GM19099 (cell line): ENCODE measurements around the gene SYNGR2.

ENCODE experiments used
- POLR2A ChIP-seq: IDR thresholded peaks from 3 replicates; pipeline ENCODE4 v1.6.1; 2011; ENCODE audit warnings: low read depth; ENCODE audit not compliant: insufficient read length; ENCODE audit errors: extremely low read depth

Gene SYNGR2

GRCh38 chr17:78148286-78149016 lies 19.9 kb upstream of the SYNGR2 start:
- TF ChIP-seq POLR2A = no peak

- TF ChIP-seq POLR2A = no peak
Measured at GRCh38 chr17:78151514-78152008, 16.8 kb upstream of the SYNGR2 start.

GRCh38 chr17:78154903-78155811 lies 13.2 kb upstream of the SYNGR2 start:
- peak; percentile 54 for TF ChIP-seq POLR2A

- no peak for TF ChIP-seq POLR2A
Measured at GRCh38 chr17:78159575-78160158, 8.7 kb upstream of the SYNGR2 start.

GRCh38 chr17:78163881-78164747 lies 4.3 kb upstream of the SYNGR2 start:
- no peak for TF ChIP-seq POLR2A

GRCh38 chr17:78164748-78165607 lies 3.4 kb upstream of the SYNGR2 start:
- no peak for TF ChIP-seq POLR2A

GRCh38 chr17:78166416-78166815 lies 2.0 kb upstream of the SYNGR2 start:
- TF ChIP-seq POLR2A = no peak

- TF ChIP-seq POLR2A = no peak
Measured at GRCh38 chr17:78168903-78169793, 767 bp downstream of the SYNGR2 start.

- peak; percentile 6 for TF ChIP-seq POLR2A
Measured at GRCh38 chr17:78170692-78171590, 2.6 kb downstream of the SYNGR2 start.

GRCh38 chr17:78172249-78173051 lies 4.1 kb downstream of the SYNGR2 start:
- TF ChIP-seq POLR2A = peak; percentile 31
